ENCODE data around the gene IL2RA.
"Not testable (repeated sequence)": the region's sequence is repeated elsewhere in the genome, so short reads cannot be mapped to it uniquely, and the experiment has no call there.

GRCh38 chr10:6107616-6108015 is 45.4 kb upstream of the IL2RA start:
- TF ChIP-seq CTCF, POLR2A (IDR thresholded peaks at IDR 0.05): not testable (repeated sequence)
